ENCODE results near the gene MICAL1.

The MICAL1 gene

GRCh38 chr6:109455437-109456110, at the start of gene MICAL1:
Gene MICAL1 (minus strand): TSS chr6:109455772. CDS start chr6:109454196, 1,576 bp downstream.
- DNase-seq (ENCODE audit: low spot score) = peak; percentile 75

GRCh38 chr6:109503327-109504224, 48.0 kb upstream of the MICAL1 start:
- no peak for DNase-seq (ENCODE audit: low spot score)

DNA sequence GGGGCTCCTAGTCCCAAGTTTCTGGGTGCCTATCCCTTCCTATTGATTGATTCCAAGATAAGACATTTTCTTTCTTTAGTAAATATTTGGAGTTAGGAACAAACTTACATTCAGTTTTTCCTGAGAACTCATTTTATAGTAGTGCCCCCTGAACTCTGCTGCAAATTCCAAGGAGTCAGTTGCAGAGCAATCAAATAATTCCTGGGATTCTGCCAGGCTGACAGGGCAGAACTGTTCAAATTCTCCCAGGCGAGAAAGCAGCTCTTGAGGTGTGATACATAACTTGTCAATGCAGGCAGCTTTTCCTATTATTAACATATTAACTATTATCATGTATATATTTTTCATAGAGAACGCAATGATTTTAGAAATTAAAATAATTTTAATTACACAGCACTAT, 43.4 kb upstream of the MICAL1 start:
- no peak for DNase-seq (ENCODE audit: low spot score)

- no peak for DNase-seq (ENCODE audit: low spot score)
Observed at GRCh38 chr6:109498052-109498451, 42.5 kb upstream of the MICAL1 start.

- no peak for DNase-seq (ENCODE audit: low spot score)
Observed at GRCh38 chr6:109496036-109496772, 40.6 kb upstream of the MICAL1 start.

- DNase-seq (ENCODE audit: low spot score) = no peak
Observed at GRCh38 chr6:109493865-109494264, 38.3 kb upstream of the MICAL1 start.

- DNase-seq (ENCODE audit: low spot score) = peak; percentile 43
Observed at GRCh38 chr6:109491207-109491938, 35.8 kb upstream of the MICAL1 start.

- DNase-seq (ENCODE audit: low spot score) = no peak
Observed at GRCh38 chr6:109490713-109491112, 35.1 kb upstream of the MICAL1 start.

GRCh38 chr6:109488001-109488400, 32.4 kb upstream of the MICAL1 start:
- DNase-seq (ENCODE audit: low spot score) = no peak

GRCh38 chr6:109486068-109486467, 30.5 kb upstream of the MICAL1 start:
- DNase-seq (ENCODE audit: low spot score) = no peak

GRCh38 chr6:109485266-109485935, 29.8 kb upstream of the MICAL1 start:
- no peak for DNase-seq (ENCODE audit: low spot score)

DNA sequence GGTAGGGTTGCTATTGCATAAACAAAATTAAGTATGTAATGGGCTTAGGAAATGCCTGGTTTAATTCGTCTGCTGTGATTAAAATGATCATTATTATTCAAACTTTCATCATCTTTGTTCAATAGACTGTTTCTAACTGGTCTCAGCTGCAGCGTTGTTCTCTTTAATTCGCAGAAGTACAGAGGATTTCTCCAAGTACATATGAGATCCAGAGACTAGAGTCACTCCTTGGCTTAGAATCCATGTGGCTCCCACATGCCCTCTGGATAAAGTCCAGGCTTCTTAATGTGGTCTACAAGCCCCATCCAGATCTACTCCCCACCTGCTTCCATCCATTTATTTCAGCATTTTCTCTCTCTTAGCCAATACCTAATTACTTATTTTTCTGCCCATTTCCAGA, 28.6 kb upstream of the MICAL1 start:
- DNase-seq (ENCODE audit: low spot score) = no peak

DNA sequence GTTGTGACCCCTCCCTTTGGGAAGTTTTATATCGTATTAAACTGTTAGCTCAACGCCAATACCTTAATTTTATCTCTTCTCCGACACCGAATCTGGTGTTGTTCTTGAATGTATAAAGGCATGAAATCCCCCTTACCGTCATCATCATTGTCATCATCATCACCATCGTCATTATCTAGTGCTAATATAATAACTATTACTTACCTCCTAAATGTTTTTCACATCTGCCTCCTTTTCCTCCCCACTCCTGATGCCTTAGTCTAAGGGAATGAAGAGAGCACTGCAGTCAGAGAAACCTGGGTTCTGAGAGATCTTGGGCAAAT, 28.1 kb upstream of the MICAL1 start:
- no peak for DNase-seq (ENCODE audit: low spot score)

- peak; percentile 87 for DNase-seq (ENCODE audit: low spot score)
Observed at GRCh38 chr6:109482905-109483734, 27.5 kb upstream of the MICAL1 start, which contains the start of gene ZBTB24. Gene ZBTB24 (minus strand): TSS chr6:109483219. CDS start chr6:109482026, 1,193 bp downstream.

DNA sequence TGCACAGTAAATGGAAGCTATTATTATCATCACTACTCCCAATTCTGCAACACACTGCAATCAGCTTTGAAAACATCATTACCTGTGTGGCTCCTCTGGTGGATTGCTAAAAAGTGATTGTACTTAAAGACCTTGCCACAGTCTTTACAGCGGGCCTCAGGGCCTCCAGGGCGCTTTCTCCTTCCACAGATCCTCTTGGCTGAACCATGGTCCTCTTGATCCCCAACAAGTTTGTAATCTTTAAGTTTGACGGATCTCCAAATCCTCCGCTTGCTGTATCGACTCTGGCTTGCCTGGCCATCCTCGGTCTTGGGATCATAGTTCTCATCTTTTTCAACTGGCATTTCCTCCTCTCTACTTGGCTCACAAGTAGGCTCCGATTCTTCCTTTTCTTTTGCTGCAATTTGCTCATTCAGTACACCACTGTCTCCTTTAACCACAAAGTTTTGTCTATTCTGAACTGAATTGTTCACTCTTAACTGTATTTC, 25.5 kb upstream of the MICAL1 start:
- no peak for DNase-seq (ENCODE audit: low spot score)

- DNase-seq (ENCODE audit: low spot score) = peak; percentile 37
Observed at GRCh38 chr6:109478841-109479624, 23.5 kb upstream of the MICAL1 start.

DNA sequence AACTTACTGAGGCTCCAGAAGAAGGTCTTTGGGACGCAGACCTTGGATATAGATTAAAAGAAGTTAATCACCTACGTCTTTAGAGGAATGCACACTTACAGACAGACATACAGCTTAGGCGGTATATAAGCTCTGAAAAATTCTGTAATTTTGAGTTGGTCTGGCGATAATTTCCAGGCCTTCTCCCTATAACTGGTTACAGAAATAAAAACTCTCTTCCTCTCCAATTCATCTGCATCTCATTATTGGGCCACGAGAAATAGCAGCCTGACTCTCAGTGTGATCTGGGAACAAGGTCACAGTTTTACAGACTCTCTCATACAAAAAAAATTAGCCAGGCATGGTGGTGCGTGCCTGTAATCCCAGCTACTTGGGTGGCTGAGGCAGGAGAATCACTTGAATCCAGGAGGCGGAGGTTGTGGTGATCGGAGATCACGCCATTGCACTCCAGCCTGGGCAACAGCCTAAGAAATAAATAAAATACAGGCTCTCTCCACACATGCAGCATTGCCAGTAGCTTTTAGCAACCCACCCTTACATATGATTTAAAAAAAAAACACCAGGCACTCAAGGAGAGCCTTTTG, 22.7 kb upstream of the MICAL1 start:
- no peak for DNase-seq (ENCODE audit: low spot score)

DNA sequence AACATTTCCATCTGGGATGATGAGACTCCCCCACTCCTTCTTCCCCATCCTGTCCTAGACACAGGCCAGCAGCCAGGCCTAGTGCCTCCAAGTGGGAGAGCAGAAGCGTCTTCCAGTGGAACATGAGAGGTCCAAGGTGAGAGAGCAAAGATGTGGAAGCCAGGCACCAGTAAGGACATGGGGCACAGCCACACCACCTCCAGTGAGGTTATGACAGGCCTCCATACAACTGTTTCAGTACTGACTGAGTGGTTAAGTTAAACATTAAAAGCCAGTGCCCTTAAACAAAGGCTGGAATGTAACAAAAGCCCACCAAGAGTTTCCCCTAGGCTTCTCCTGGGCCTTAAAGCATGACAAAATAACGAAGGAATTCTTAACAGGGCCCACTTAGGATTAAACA, 22.2 kb upstream of the MICAL1 start:
- DNase-seq (ENCODE audit: low spot score) = no peak

GRCh38 chr6:109477184-109477583, 21.6 kb upstream of the MICAL1 start:
- DNase-seq (ENCODE audit: low spot score) = no peak

All from CD4-positive, alpha-beta T cell treated with Interleukin-15 for 4 hours (primary cell).